Epithelial cell of proximal tubule (primary cell): ENCODE results near the gene ZWINT. TPM values are rescaled to one million over a fixed set of nuclear protein-coding genes. Genes with fewer than 3 reads are reported as not detected.

Experiments used
- DNase-seq: peaks from one replicate; pipeline ENCODE4 v3.0.0-alpha.2; 2011; ENCODE audit warnings: low read depth
- H3K4me3 ChIP-seq: 2 replicates; pipeline ENCODE4 v1.5.1; 2011; ENCODE audit warnings: low read depth, mild to moderate bottlenecking, low read length
- total RNA-seq: library from RNA; depleted of rRNA; stranded (reverse); fragments of >200 nt; gene quantifications from 2 replicates; pipeline ENCODE4 v1.2.3, GENCODE V29; 2015
- TF ChIP-seq, protein P1 (sequence below): conservative IDR thresholded peaks from 2 replicates; pipeline ENCODE4 v1.5.1; 2012; ENCODE audit warnings: low read depth, mild to moderate bottlenecking, low read length

Gene ZWINT
- total RNA-seq, 1 donor from 2014 or later, result 65.8 TPM

DNA sequence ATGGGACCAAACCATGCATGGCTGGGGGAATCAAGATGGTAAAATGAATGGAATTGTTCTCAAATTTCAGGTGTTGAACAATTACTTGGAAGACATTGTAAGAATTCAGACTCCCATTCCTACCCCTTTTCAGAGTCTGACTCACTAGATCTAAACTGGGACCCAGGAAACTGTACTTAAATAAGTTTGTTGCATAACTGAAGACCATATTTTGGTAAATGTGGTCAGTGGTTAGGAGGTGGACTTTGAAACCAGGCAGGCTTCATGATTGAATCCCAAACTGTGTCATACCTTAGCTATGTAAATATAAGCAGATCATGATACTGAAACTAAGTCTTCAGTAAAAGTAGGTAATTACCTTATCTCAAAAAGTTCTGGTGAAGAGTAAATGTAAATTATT, 41.7 kb downstream of the ZWINT start:
- no peak for DNase-seq
- TF ChIP-seq, protein P1, sequence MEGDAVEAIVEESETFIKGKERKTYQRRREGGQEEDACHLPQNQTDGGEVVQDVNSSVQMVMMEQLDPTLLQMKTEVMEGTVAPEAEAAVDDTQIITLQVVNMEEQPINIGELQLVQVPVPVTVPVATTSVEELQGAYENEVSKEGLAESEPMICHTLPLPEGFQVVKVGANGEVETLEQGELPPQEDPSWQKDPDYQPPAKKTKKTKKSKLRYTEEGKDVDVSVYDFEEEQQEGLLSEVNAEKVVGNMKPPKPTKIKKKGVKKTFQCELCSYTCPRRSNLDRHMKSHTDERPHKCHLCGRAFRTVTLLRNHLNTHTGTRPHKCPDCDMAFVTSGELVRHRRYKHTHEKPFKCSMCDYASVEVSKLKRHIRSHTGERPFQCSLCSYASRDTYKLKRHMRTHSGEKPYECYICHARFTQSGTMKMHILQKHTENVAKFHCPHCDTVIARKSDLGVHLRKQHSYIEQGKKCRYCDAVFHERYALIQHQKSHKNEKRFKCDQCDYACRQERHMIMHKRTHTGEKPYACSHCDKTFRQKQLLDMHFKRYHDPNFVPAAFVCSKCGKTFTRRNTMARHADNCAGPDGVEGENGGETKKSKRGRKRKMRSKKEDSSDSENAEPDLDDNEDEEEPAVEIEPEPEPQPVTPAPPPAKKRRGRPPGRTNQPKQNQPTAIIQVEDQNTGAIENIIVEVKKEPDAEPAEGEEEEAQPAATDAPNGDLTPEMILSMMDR, result no peak
- H3K4me3 ChIP-seq, result no peak overlapping the region

- DNase-seq, result no peak
- no peak overlapping the region for H3K4me3 ChIP-seq
- TF ChIP-seq, protein P1, result no peak
Observed at GRCh38 chr10:56318816-56319215, 42.2 kb downstream of the ZWINT start.

- no peak overlapping the region for H3K4me3 ChIP-seq
- no peak for DNase-seq
- TF ChIP-seq, protein P1, result no peak
Observed at GRCh38 chr10:56317603-56318002, 43.5 kb downstream of the ZWINT start.

- no peak for DNase-seq
- no peak overlapping the region for H3K4me3 ChIP-seq
- TF ChIP-seq, protein P1, result no peak
Observed at GRCh38 chr10:56316603-56317002, 44.5 kb downstream of the ZWINT start.
